Gastrocnemius medialis (tissue), 4 donors: ENCODE results near the gene CCDC106. TPM values are rescaled to one million over a fixed set of nuclear protein-coding genes. Genes with fewer than 3 reads are reported as not detected.

ENCODE experiments used
- ATAC-seq, 2 donors: fragments of 150-250 bp; one replicate each; pipeline ENCODE4 v1.9.1; 2016
- DNase-seq, 2 donors: peaks; one replicate each; pipeline ENCODE4 v3.0.0-alpha.2; 2019
- H3K27ac ChIP-seq, 4 donors: fragments of 200-600 bp; sonication (generic); 1 replicate in 1 of 4; 2 replicates in 3 of 4; pipeline ENCODE4 v1.5.1; 2016 to 2018; ENCODE audit warnings: mild to moderate bottlenecking in 2 of 4, moderate library complexity in 1 of 4
- H3K27me3 ChIP-seq, 3 donors: fragments of 200-600 bp; sonication (generic) in 2 of 3; 1 replicate in 1 of 3; 2 replicates in 2 of 3; pipeline versions ENCODE4 v1.5.1 to v1.6.0; 2016 to 2019; ENCODE audit warnings: mild to moderate bottlenecking in 1 of 3, moderate library complexity in 1 of 3
- H3K36me3 ChIP-seq, 2 donors: fragments of 200-600 bp; sonication (generic) in 1 of 2; one replicate each; pipeline ENCODE4 v1.5.1; 2017 to 2018
- H3K4me1 ChIP-seq, 2 donors: fragments of 200-600 bp; sonication (generic) in 1 of 2; one replicate each; pipeline ENCODE4 v1.5.1; 2016 to 2017; ENCODE audit warnings: mild to moderate bottlenecking in 2 of 2
- H3K4me3 ChIP-seq, 4 donors: fragments of 200-600 bp; sonication (generic) in 3 of 4; 1 replicate in 1 of 4; 2 replicates in 3 of 4; pipeline ENCODE4 v1.5.1; 2016 to 2019; ENCODE audit warnings: mild to moderate bottlenecking in 2 of 4
- H3K9me3 ChIP-seq, 3 donors: fragments of 200-600 bp; sonication (generic) in 2 of 3; 1 replicate in 1 of 3; 2 replicates in 2 of 3; pipeline ENCODE4 v1.5.1; 2016 to 2019
- CTCF ChIP-seq, 5 experiments: fragments of 450-650 bp in 3 of 5; fragments of 200-600 bp in 2 of 5; sonication (generic) in 2 of 5; IDR thresholded peaks in 4 of 5; conservative IDR thresholded peaks in 1 of 5; 1 replicate in 4 of 5; 2 replicates in 1 of 5; pipeline ENCODE4 v1.5.1; 2016 to 2019; ENCODE audit warnings: antibody characterized with exemption in 5 of 5, mild to moderate bottlenecking in 3 of 5, moderate library complexity in 3 of 5
- POLR2A ChIP-seq, 2 donors: fragments of 450-650 bp; IDR thresholded peaks; one replicate each; pipeline ENCODE4 v1.6.1; 2017; ENCODE audit warnings: antibody characterized with exemption in 2 of 2, mild to moderate bottlenecking in 2 of 2, moderate library complexity in 2 of 2
- in situ Hi-C, 4 donors: fragments of 200-750 bp; cut with MboI; loops; one replicate each; pipeline versions ENCODE4 v1.15.0 to v1.8.0; 2017; ENCODE audit warnings: low sequenced_read_pairs in 4 of 4
- intact Hi-C: fragments of 100-400 bp; cut with DNase I; formaldehyde crosslinking; loops from one replicate; pipeline ENCODE4 v1.15.1; 2023; ENCODE audit warnings: low total_unique reads
- total RNA-seq, 4 donors: library from RNA; depleted of rRNA; stranded (reverse); fragments of >200 nt; gene quantifications; one replicate each; pipeline versions ENCODE4 v1.1.0 to v1.2.3, GENCODE V29; 2016

The CCDC106 gene
- total RNA-seq, 4 donors from 2014 or later: 6.3 to 21.2 (median 12.6) TPM

- no peak for ATAC-seq
- peaks cover 31 to 38% of the 10 kb centered on the region in 2 donors for H3K4me1 ChIP-seq
- TF ChIP-seq POLR2A (IDR thresholded peaks at IDR 0.05) (no peak), CTCF (IDR thresholded peaks at IDR 0.05 in 4 of 5, conservative IDR thresholded peaks at IDR 0.05 in 1 of 5) (no peak)
- in situ Hi-C loops: no loop called here
- DNase-seq: no peak
- intact Hi-C loops: no loop called here
- no peaks in the 10 kb centered on the region for H3K27me3 ChIP-seq
- H3K36me3 ChIP-seq: peaks cover 0 to 30% of the 10 kb centered on the region in 2 donors
- H3K9me3 ChIP-seq: no peaks in the 10 kb centered on the region
- peak overlapping the region; percentile 39 to 95 (median 83) for H3K27ac ChIP-seq
- H3K4me3 ChIP-seq: peak overlapping the region in 1 of 4 donors; percentile 87
Measured at GRCh38 chr19:55676889-55677505, 29.0 kb downstream of the CCDC106 start.

GRCh38 chr19:55677572-55678028, 29.6 kb downstream of the CCDC106 start:
- DNase-seq: no peak
- intact Hi-C loops: no loop called here
- peaks cover 31 to 38% of the 10 kb centered on the region in 2 donors for H3K4me1 ChIP-seq
- no peak for ATAC-seq
- in situ Hi-C loops: no loop called here
- no peaks in the 10 kb centered on the region for H3K9me3 ChIP-seq
- TF ChIP-seq POLR2A (IDR thresholded peaks at IDR 0.05) (no peak), CTCF (IDR thresholded peaks at IDR 0.05 in 4 of 5, conservative IDR thresholded peaks at IDR 0.05 in 1 of 5) (no peak)
- peaks cover 0 to 30% of the 10 kb centered on the region in 2 donors for H3K36me3 ChIP-seq
- no peaks in the 10 kb centered on the region for H3K27me3 ChIP-seq
- peak overlapping the region; percentile 2 to 95 (median 83) for H3K27ac ChIP-seq
- no peak overlapping the region for H3K4me3 ChIP-seq

- intact Hi-C loops: no loop called here
- Histone ChIP-seq H3K36me3 (peaks cover 0 to 30% of the 10 kb centered on the region in 2 donors), H3K9me3 (no peaks in the 10 kb centered on the region), H3K4me1 (peaks cover 31 to 38% of the 10 kb centered on the region in 2 donors), H3K4me3 (no peak overlapping the region), H3K27me3 (no peaks in the 10 kb centered on the region), H3K27ac (peak overlapping the region in 2 of 4 donors; percentile 2 to 95)
- ATAC-seq (no peak), DNase-seq (peak; percentile 18 to 39)
- TF ChIP-seq POLR2A (IDR thresholded peaks at IDR 0.05) (no peak), CTCF (IDR thresholded peaks at IDR 0.05 in 4 of 5, conservative IDR thresholded peaks at IDR 0.05 in 1 of 5) (no peak)
- in situ Hi-C loops: no loop called here
Measured at GRCh38 chr19:55678121-55678671, 30.2 kb downstream of the CCDC106 start.

GRCh38 chr19:55679343-55680257, 31.6 kb downstream of the CCDC106 start:
- peaks cover 28 to 33% of the 10 kb centered on the region in 2 donors for H3K4me1 ChIP-seq

More at GRCh38 chr19:55679343-55680257, 31.6 kb downstream of the CCDC106 start:
- H3K9me3 ChIP-seq: no peaks in the 10 kb centered on the region
- ATAC-seq (no peak), DNase-seq (no peak)
- TF ChIP-seq CTCF (IDR thresholded peaks at IDR 0.05 in 4 of 5, conservative IDR thresholded peaks at IDR 0.05 in 1 of 5): no peak
- TF ChIP-seq POLR2A (IDR thresholded peaks at IDR 0.05): no peak
- intact Hi-C loops (no loop called here), in situ Hi-C loops (no loop called here)
- H3K27me3 ChIP-seq: no peaks in the 10 kb centered on the region
- no peak overlapping the region for H3K27ac ChIP-seq
- peaks cover 0 to 26% of the 10 kb centered on the region in 2 donors for H3K36me3 ChIP-seq
- no peak overlapping the region for H3K4me3 ChIP-seq
